Epithelial cell of esophagus (primary cell): ENCODE data around the gene FOXA1.
A peak's percentile ranks its signal among the peaks of the same experiment; 100 is the strongest.

Experiments used
- DNase-seq: peaks from one replicate; pipeline ENCODE4 v3.0.0; 2010; ENCODE audit warnings: low read depth
- H3K4me3 ChIP-seq: 2 replicates; pipeline ENCODE4 v1.5.1; 2011; ENCODE audit warnings: mild to moderate bottlenecking, low read length, control low read depth
- TF ChIP-seq, protein P1 (sequence below): IDR thresholded peaks from 2 replicates; pipeline ENCODE4 v1.5.1; 2011; ENCODE audit warnings: low read depth, mild to moderate bottlenecking, low read length, control low read depth, inconsistent platforms; ENCODE audit not compliant: insufficient read depth; ENCODE audit errors: missing control alignments

FOXA1 gene

DNA sequence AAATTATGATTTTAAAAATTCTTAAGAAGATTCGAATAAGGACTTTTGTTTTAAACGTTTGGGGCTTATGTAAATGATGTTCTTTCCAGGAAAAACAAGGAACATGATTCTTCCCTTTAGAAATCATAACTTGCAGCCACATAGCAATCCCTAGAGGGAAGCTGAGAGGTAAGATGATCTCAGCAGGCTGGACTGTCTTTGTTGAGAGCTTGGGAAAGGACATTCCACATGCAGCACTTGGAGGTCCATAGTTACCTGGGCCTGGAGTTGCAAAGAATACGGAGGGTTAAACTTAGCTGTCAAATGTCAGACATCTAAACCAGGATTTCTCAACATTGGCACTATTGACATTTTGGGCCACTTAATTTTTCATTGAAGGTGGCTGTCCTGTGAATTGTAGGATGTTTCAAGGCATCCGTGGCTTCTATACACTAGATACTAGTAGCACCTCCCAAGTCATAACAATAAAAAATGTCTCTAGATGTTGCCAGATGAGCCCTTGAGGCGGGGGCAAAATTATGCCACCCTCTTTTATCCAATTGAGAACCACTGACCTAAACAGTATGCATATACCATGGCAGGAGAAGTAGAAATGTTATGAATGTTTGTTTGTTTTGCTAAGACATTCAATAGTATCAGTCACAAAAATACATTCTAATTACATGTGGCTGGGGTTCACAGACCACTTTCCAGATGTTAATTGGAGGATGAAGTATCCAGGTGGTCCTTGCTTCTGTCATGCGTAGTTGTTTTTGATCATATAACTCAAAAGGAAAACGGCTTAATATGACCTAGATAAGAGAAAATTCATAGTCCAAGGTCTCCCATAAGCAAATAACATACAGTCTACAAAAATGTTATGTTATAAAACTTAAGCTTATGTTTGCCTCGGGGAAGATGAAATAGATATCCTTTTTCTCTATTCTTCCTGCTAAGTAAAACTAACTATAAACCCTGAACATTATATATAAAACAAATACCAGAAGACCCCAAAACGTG is 30.8 kb upstream of the FOXA1 start:
- H3K4me3 ChIP-seq: no peak overlapping the region
- TF ChIP-seq, protein P1, sequence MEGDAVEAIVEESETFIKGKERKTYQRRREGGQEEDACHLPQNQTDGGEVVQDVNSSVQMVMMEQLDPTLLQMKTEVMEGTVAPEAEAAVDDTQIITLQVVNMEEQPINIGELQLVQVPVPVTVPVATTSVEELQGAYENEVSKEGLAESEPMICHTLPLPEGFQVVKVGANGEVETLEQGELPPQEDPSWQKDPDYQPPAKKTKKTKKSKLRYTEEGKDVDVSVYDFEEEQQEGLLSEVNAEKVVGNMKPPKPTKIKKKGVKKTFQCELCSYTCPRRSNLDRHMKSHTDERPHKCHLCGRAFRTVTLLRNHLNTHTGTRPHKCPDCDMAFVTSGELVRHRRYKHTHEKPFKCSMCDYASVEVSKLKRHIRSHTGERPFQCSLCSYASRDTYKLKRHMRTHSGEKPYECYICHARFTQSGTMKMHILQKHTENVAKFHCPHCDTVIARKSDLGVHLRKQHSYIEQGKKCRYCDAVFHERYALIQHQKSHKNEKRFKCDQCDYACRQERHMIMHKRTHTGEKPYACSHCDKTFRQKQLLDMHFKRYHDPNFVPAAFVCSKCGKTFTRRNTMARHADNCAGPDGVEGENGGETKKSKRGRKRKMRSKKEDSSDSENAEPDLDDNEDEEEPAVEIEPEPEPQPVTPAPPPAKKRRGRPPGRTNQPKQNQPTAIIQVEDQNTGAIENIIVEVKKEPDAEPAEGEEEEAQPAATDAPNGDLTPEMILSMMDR: no peak
- peak; percentile 38 for DNase-seq

DNA sequence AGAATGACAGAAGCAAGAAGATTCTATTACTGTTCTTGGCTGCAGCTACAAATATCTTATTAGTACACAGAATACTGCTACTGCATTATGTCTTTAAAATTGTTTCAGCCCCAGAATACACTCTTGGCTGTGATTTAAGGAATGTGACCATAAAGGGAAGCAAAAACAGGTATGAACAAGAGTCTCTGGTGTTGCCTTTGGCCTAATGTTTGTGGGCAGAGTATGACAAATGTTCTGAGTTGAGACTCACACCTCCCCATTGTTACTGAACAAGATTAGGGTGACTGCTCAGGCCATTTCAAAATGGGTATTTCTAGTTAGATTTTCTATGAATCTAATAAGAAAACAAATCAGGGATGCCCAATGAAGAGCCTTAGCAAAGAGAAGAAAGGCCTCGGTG is 28.9 kb upstream of the FOXA1 start:
- TF ChIP-seq, protein P1: no peak
- no peak overlapping the region for H3K4me3 ChIP-seq
- peak; percentile 91 for DNase-seq

DNA sequence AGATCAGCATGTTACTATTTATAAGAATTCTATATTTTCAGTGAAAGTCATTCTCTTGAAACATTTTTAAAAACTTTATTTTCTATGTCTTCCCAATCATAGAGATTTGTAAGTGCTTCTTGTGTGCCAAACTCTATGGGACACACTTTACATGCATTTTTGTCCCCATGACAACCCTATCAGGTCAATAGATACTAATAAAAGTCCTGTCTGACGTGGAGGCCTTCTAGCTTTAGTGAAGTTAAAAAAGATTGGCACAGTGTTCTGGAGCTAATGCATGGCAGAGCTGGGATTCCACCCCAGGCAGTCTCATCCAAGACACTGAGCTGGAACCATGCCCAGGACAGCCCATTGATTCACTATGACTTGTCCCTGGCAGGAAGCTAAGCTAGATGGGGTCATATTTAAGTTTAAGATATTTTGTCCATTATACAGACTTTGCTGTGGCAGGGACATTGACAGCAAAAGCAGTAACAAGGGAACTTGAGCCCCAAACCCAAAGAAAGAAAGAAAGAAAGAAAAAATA is 28.4 kb upstream of the FOXA1 start:
- peak; percentile 98 for DNase-seq
- TF ChIP-seq, protein P1: no peak
- no peak overlapping the region for H3K4me3 ChIP-seq

- H3K4me3 ChIP-seq: no peak overlapping the region
- DNase-seq: no peak
- TF ChIP-seq, protein P1: no peak
Observed at GRCh38 chr14:37622231-37622923, 27.3 kb upstream of the FOXA1 start.

DNA sequence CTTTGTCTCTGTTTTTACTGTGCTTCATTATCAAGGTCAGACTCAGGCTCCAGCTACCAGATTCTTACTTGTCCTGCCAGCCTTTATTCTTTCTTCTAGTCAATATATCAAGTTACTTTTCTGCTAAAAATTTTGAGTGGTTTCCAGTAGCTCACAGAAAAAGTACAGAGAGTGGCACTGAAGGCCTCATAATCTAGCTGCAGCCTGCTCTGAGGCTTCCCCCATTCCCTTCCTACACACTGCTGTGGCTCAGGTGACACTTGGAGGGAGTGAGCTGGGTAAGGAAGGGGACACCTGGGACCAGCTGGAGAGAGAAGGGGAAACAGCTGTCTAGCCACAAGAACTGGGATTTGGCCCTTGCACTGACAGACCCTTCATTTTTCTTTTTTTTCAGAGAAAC is 25.8 kb upstream of the FOXA1 start:
- no peak for DNase-seq
- no peak overlapping the region for H3K4me3 ChIP-seq
- TF ChIP-seq, protein P1: no peak

DNA sequence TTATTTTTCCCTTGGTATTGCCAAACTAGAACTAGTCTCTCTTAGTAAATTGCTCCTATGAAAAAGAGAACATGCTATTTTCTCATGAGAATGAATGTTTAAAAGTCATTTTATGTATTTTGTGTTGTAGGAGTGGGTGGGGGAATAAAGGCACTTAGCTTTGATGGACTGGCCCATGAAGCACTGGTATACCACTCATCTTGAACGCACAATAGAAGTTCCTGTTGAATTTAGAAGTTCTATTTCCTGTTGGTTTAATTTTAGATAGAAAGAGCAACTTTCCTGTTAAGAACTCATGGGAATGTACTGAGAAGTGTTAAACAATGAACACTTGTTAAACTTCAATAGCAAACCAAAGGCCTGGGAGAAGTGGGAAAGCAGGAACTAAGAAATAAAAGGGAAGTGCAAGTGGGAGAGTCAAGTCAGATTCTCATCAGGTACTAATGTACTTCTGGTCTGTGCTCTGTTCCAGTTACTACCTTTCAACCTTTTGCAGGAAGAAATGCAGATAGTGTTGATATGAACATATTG is 23.5 kb upstream of the FOXA1 start:
- H3K4me3 ChIP-seq: no peak overlapping the region
- TF ChIP-seq, protein P1: no peak
- no peak for DNase-seq
